T-helper 1 cell (primary cell): ENCODE data around the gene TTLL10.
A peak's percentile ranks its signal among the peaks of the same experiment; 100 is the strongest.

ENCODE experiments used
- DNase-seq, 5 donors: peaks; one replicate each; pipeline ENCODE4 v3.0.0-alpha.2; 2012 to 2020
- total RNA-seq, 4 donors: gene quantifications; one replicate each; lab custom pipeline; 2026; lab: John Stamatoyannopoulos, UW

Gene TTLL10, protein sequence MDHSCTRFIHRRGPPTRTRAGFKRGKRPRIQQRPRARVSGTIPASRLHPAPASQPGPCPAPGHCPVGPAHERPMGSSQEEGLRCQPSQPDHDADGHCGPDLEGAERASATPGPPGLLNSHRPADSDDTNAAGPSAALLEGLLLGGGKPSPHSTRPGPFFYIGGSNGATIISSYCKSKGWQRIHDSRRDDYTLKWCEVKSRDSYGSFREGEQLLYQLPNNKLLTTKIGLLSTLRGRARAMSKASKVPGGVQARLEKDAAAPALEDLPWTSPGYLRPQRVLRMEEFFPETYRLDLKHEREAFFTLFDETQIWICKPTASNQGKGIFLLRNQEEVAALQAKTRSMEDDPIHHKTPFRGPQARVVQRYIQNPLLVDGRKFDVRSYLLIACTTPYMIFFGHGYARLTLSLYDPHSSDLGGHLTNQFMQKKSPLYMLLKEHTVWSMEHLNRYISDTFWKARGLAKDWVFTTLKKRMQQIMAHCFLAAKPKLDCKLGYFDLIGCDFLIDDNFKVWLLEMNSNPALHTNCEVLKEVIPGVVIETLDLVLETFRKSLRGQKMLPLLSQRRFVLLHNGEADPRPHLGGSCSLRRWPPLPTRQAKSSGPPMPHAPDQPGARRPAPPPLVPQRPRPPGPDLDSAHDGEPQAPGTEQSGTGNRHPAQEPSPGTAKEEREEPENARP
- 0 to 0.46 (median 0.18) reads per million in 4 donors for total RNA-seq

DNA sequence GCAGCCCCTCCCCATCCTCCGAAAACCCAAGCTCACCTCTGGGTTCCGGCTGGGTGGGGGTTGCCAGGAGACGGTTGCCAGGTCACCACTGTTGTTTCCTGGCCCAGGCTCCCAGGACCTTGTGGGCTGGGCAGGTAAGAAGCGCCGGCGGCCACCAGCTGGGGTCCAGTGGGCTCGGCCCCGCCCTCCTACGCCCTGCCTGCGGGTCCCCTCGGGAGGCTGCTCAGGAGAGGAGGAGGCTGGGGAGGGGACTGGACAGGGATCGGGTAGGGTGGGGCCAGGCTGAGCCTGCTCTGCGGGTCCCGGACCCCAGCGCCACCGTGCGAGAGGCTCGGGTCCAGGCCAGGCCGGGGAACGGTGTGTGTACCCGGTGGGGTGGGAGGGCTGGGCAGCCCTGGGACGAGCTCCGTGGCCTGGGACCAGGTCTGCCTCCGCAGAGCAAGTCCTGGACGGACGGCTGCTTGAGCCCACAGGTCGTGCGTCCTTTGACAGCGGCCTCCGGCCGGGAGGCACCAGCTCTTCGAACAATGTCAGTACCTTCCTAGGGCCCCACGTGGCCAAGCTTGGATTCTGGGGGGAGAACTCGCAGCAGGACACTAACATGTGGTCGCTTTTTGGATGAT, at the start of gene TTLL10:
TTLL10 (plus strand) TSS at position 88 of the 623 bp plus-strand sequence. CDS start 5,336 bp downstream, outside the sequence.
- DNase-seq, result peak; percentile 3 to 61 (median 49)

- DNase-seq, result no peak
Observed at GRCh38 chr1:1124508-1124785, 49.2 kb upstream of the TTLL10 start.

DNA sequence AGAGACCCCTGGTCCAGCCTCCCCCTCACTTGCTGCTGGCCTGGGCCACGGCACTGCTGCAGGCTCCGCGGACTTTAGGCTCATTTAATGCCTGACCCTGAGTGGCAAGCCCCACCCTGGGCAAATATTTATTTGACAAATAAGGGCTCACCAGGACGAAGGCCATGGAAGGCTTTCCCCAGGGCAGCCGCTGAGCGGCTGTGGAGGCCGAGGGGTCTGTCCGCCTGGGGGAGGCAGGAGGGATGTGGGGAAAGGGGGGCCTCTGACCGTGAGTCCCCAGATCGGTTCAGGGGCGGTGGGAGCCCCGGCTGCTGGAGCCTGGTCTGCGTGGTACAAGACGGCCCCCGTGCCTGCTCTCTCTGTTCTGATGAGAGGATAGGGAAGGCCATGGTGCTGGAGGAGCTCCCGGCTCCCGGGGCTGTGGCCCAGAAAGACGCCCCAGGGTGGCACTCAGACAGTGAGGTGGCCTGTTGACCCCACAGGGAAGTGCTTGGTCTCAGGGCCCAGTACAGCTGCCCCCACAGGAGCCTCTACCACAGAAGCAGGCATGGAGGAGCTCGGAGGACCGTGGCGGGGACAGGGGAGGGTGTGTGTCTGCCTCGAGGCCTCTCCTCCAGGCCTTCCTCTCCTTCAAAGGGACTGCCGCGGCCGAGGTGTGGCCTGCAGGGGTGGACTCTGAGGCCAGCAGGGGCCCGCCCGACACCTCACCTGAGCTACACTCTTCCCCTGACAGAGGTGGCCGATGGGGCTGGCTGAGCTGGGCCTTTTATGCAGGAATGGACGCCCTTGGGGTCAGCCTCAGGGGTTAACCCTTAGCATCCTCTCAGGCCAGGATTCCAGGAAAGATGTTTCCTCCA, 48.7 kb upstream of the TTLL10 start:
- DNase-seq, result no peak

DNA sequence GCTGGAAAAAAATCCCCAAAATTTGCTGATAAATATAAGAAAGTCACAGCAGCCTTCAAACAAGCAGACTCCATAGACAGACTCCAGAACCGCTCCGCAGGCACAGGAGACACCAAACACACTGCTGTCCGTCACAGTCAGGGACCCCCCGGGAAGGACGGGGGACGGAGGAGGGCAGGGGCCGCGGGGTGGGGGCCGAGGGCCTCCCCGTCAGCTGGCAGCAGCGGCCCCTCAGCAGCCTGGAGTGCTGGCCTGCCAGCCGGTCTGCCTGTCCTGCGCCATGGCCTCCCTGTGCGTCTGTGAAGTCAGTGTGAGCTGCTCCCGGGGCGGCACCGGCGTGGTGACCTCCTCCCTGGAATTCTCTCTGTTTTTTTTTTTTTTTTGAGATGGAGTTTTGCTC, 47.7 kb upstream of the TTLL10 start:
- DNase-seq, result no peak

DNA sequence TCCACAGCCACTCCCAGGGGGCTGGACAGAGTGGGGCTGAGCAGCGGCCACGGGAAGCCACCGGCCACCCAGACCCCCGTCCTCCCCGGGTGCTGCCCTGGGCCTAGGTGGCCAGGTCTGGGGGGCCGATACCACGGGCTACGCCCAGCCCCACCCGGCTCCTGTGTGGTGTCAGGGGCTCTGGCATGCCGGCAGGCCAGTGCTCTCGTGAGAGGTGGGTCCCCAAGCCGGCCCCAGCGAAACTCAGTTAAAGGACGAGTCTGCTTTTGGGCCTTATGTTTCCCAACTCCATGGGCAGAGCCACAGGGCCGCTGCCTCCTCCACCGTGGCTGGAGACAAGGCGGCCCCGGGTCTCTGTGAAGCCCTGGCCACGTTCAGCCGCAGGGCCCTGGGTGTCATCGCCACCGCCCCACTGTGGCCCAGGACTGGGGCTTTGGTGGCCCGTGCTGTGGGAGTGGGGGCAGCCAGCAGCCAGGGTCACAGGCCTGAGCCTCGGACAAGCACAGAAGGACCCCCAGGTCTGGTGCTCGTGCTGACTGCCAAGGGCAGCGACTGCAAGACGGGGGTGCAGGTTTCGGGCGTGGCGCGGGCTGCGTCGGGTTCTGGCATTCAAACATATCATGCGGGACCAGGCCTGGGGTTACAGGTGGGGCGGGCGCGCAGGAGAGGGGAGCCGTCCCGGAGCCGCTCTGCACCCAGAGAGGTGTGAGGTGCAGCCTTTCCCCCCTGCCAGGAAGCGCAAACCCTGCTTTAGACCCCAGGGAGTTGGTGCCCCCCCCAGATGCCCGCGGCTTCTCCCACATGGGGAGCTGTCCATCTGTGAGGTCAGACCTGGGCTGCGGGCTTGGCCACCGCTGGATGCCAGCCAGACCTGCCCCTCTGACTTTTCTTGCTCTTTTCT, 45.9 kb upstream of the TTLL10 start:
- no peak for DNase-seq

DNA sequence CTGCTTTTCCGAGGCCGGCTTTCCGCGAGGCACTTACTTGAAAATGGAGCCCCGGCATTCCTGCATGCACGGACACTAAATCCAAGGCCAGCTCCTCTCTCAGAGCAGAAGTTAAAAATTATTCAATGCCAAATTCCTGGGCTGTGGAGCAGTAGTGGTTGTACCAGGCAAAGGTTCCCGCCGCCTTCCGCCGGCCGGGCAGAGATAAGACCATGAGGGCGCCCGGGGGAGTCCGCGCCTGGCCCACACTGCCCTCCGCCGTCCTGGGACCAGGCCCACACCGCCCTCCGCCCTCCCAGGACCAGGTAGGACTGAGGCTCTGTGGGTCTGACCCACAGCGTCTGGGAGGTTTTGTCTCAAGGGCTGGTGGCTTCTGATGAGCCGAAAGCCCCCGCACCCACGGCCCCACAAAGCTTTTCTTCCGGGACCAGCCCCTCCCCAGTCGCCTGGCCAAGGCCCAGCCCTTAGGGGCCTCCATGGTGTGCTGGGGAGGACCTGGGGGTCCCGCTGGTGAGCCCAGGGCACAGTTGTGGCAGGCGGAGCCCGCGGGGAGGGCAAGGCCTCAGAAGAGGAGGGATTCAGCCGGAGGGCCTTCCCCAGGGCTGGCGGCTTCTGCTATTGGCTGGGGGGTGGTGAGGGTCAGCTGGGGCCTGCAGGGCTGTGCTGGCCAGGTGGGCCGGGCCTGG, 45.1 kb upstream of the TTLL10 start:
- no peak for DNase-seq

DNA sequence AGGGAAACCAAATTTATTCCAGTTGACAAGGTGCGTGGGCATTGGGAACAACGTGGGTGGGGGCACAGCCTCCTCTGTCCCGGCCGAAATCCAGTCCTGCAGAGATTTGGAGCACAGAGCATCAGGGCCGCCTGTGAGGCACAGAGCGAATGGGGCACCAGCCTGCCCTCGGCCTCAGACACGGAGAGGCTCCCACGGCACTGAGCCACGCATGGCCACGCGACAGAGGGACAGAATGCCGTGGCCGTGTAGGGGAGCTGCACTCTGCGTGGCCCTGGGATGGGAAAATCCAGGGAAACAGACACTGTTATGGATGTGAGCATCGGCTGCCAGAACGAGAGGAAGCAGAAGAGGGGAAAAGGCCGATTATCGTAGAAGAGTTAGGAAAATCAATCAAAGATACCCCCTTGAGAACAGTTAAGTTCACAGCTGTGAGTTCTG, 44.3 kb upstream of the TTLL10 start:
- no peak for DNase-seq

DNA sequence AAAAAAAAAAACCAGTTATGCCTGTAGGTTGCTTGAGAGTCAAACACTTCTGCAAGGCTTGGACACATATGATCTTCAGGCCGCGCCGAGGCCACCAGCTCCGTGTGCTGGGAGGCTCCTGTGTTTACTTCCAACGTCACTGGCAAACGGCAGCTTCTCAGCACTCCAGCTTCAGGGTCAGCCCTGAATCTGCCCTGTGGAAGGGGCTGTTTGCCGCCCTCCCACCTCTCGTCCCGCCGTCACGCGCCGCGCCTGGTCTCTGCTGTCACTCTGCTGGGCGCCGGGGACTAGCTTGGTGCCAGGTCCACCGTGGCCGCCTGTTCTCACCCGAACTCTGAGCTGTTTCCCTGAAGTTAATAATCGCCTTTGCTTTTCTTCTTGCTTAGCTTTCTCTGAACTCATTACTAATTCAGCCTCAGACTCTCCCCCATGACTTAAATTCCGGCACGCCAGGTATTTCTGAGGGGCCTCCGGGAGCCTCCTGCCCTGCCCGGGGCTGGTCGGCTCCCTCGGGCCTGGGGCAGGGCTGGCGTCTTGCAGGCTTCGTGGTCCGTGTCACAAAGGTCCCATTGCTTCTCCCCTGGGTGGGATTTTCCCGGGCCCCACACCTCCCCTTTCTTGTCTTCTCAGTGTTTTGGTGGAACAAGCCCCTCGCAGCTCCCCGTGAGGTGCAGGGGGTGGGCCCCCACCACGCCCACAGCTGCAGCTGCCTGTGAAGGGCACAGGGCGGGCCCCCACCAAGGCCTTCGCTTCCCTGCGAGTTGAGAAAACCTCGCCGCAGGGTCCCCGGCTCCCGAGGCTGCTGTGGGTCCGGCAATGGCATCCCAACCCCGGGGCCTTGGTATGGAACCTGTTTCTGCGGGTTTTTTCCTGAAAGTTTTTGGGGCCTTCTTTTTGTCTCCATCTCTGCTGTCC, 43.2 kb upstream of the TTLL10 start:
- no peak for DNase-seq

DNA sequence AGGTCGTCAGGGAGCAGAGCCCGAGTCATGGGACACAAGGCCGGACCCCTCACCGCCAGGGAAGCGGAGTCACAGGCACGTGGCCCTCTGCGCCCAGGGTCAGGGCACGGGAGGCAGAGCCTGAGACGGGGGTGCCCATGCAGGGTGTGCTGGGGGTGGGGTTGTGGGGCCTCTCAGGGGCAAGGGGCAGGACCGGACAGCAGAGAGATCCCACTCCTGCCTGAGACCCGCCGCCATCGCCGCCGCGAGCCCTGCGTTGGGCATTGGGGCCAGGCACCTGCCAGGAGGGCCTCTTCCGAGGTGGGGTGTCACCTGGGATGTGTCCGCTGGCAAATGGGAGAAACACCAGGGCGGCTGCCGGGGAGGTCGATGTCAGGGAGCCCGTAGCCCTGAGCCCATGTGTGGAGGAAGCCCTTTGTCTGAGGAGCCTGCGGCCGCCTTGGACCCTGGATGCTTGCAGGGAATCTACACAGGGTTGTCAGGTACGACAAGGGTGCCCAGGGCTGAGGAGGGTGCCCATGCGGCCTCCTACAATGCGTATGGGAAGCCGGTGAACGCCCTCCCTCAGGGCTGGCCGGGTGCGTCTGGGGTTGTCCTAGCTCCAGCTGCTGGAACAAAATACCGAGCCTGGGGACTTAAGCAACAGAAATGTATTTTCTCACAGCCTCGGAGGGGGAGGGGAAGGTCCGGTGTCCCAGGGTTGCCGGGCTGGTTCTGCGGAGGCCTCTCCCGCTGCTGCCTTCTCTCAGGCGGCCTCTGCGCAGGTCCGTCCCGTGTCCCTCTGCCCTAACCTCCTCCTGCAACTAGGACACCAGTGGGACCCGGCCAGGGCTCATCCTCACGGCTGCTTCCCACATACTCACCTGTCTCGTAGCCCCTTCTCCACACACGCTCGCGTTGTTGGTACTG, 41.4 kb upstream of the TTLL10 start:
- no peak for DNase-seq

DNA sequence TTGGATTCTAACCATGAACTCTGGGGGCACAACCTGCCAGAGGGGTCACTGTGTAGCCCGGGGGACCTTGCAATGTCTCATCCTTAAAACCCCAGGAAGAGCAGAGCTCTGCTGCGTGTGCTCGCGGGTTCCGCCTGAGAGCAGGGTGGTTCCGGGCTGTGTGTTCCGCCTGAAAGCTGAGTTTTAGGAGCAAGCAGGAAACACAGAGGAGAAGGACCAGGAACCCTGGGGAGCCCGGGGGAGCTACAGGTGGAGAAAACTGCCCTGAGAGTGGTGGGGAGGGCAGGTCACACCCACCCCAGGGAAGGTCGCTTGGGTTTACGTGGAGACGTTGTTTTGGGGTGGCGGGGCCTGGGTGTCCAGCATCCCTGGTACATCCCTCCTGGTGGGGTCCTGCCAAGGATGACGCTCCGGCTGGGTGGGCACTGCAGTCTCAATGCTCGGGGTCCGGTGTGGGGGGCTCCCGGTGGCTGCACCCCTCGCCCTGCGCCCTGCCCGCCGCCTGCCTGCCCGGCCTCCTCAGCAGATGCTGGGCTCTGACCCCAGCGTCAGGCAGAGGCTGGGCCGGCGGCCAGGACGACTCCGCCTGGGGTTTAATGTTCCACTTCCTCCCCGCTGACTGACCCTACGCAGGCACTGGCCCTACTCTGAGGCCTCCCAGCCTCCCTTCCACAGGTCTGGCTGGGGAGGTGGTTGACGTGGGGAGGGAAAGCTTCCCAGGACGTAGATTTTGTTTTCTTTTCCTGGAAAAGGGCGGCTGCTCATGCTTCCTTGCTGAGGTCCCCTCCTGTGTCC, 40.5 kb upstream of the TTLL10 start:
- DNase-seq, result no peak

DNA sequence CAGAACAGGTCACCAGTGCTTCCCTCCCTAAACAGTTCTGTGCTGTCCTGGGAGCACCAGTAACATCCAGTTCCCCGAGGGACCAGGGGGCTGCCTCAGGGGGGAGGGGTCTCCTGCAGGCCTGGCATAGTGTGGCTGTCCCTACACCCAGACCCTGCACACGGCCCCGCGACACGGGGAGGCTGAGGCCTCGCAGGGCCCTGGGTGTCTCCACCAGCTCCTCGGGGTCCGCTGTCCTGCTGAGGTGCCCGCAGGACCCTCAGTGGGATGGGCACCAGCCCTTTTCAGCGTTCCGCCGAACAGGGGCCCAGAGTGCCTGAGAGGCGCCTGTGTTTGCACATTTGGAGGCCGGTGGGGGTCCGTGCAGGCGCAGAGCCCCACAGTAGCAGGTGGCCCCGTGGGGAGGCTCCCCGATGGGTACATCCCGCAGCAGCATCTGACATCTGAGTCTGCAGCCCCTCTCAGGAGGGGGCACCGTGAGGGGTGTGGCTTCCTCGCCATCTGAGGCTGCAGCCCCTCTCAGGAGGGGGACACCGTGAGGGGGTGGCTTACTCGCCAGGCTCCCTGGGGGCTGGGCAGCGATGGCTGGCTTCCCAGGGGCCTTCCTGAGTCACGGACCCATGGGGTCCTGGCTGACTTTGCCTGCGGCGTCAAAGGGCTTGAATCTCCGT, 39.2 kb upstream of the TTLL10 start:
- no peak for DNase-seq

- DNase-seq, result no peak
Observed at GRCh38 chr1:1135339-1136136, 38.1 kb upstream of the TTLL10 start.

- DNase-seq, result no peak
Observed at GRCh38 chr1:1136547-1137230, 37.0 kb upstream of the TTLL10 start.

DNA sequence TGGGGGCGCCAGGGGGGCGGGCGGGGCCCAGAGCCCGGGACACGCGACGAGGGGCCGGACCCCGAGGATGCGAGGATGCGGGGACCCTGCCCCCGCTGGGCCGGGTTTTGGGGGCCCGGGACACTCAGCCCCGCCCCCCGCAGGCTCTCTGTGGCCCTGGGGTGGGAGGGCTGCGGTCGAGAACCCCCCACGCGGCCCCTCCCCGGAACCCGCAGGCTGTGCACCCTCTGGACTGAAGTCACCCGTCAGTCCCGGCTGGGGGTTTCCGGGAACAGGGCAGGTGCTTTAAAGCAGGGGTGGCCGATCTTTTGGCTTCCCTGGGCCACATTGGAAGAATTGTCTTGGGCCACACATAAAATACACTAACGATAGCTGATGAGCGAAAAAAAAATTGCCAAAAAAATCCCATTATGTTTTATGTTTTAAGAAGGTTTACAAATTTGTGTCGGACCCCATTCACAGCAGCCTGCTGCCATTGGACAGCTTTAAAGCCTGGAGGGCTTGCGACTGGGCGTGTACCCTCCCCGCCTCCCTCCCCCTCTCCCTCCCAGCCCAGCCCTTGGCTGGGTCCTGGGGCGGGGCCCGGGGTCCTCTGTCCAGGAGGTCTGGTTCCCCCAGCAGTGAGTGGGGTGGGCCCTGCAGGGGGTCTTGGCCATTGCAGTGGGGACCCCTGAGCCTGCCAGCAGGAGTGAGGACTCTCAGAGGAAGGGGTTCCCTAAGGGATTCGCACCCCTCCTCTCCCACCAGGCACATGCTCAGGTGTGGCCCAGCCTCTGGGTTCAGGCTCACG, 36.2 kb upstream of the TTLL10 start:
- DNase-seq, result peak; percentile 59 to 76 (median 60)

GRCh38 chr1:1140673-1141072, 33.0 kb upstream of the TTLL10 start:
- no peak for DNase-seq
